SK-N-SH treated with all-trans-retinoic acid at 6 μM for 48 hours (cell line): ENCODE results near the gene MPPED1.

ENCODE experiments used
- ATAC-seq: fragments of 200-7000 bp; cut with Tn5 transposase; 3 replicates; pipeline ENCODE4 v1.9.1; 2020; ENCODE audit warnings: mild to moderate bottlenecking, moderate library complexity
- ARNTL ChIP-seq: fragments of 450-650 bp; formaldehyde crosslinking; IDR thresholded peaks from 2 replicates; pipeline ENCODE4 v1.5.0; 2020; ENCODE audit warnings: low read depth, mild to moderate bottlenecking, moderate library complexity, borderline replicate concordance
- BACH2 ChIP-seq: fragments of 250-450 bp; sonication (Bioruptor Pico); IDR thresholded peaks from 2 replicates; pipeline ENCODE4 v1.9.0; 2021; ENCODE audit warnings: mild to moderate bottlenecking, borderline replicate concordance
- CSDC2 ChIP-seq: fragments of 250-450 bp; sonication (Bioruptor Pico); IDR thresholded peaks from 2 replicates; pipeline ENCODE4 v1.5.0; 2020; ENCODE audit warnings: mild to moderate bottlenecking, moderate library complexity
- ESRRG ChIP-seq: fragments of 250-450 bp; sonication (Bioruptor Pico); IDR thresholded peaks from 2 replicates; pipeline ENCODE4 v1.6.1; 2021; ENCODE audit warnings: mild to moderate bottlenecking
- OSR1 ChIP-seq: fragments of 250-450 bp; sonication (Bioruptor Pico); IDR thresholded peaks from 2 replicates; pipeline ENCODE4 v1.8.0; 2022; ENCODE audit warnings: moderate library complexity, mild to moderate bottlenecking, inconsistent platforms
- PATZ1 ChIP-seq: fragments of 250-450 bp; sonication (Bioruptor Pico); IDR thresholded peaks from 2 replicates; pipeline ENCODE4 v1.8.0; 2020; ENCODE audit warnings: mild to moderate bottlenecking, moderate library complexity, borderline replicate concordance
- PPARA ChIP-seq: fragments of 250-450 bp; sonication (Bioruptor Pico); IDR thresholded peaks from 2 replicates; pipeline ENCODE4 v1.5.0; 2020; ENCODE audit warnings: mild to moderate bottlenecking, borderline replicate concordance
- SNAI2 ChIP-seq: fragments of 250-450 bp; sonication (Bioruptor Pico); IDR thresholded peaks from 2 replicates; pipeline ENCODE4 v1.5.0; 2020; ENCODE audit warnings: mild to moderate bottlenecking, moderate library complexity
- TOX ChIP-seq: fragments of 250-450 bp; sonication (Bioruptor Pico); IDR thresholded peaks from 2 replicates; pipeline ENCODE4 v1.8.0; 2021; ENCODE audit warnings: mild to moderate bottlenecking, moderate library complexity, borderline replicate concordance
- TSHZ2 ChIP-seq: fragments of 250-450 bp; sonication (Bioruptor Pico); IDR thresholded peaks from 2 replicates; pipeline ENCODE4 v1.5.0; 2020; ENCODE audit warnings: mild to moderate bottlenecking, moderate library complexity
- ZFP3 ChIP-seq: fragments of 250-450 bp; sonication (Bioruptor Pico); IDR thresholded peaks from 2 replicates; pipeline ENCODE4 v1.5.0; 2020; ENCODE audit warnings: mild to moderate bottlenecking, moderate library complexity
- ZNF565 ChIP-seq: fragments of 450-650 bp; formaldehyde crosslinking; conservative IDR thresholded peaks from 2 replicates; pipeline ENCODE4 v1.5.0; 2020; ENCODE audit warnings: low read depth, mild to moderate bottlenecking, moderate library complexity
- ZNF70 ChIP-seq: fragments of 450-650 bp; formaldehyde crosslinking; IDR thresholded peaks from 2 replicates; pipeline ENCODE4 v1.5.0; 2020; ENCODE audit warnings: mild to moderate bottlenecking, moderate library complexity
- ZNF8 ChIP-seq: fragments of 450-650 bp; formaldehyde crosslinking; IDR thresholded peaks from 2 replicates; pipeline ENCODE4 v1.5.0; 2020; ENCODE audit warnings: mild to moderate bottlenecking, moderate library complexity
- TF ChIP-seq, protein P1 (sequence below): fragments of 250-450 bp; sonication (Bioruptor Pico); IDR thresholded peaks from 2 replicates; pipeline ENCODE4 v1.5.1; 2021; ENCODE audit warnings: mild to moderate bottlenecking, moderate library complexity
- TF ChIP-seq, protein P2 (sequence below): fragments of 250-450 bp; sonication (Bioruptor Pico); IDR thresholded peaks from 2 replicates; pipeline ENCODE4 v1.5.1; 2020; ENCODE audit warnings: low read depth, mild to moderate bottlenecking, moderate library complexity

Gene MPPED1

GRCh38 chr22:43554694-43555365 lies 143.0 kb downstream of the MPPED1 start (continued):
- TF ChIP-seq, protein P1, sequence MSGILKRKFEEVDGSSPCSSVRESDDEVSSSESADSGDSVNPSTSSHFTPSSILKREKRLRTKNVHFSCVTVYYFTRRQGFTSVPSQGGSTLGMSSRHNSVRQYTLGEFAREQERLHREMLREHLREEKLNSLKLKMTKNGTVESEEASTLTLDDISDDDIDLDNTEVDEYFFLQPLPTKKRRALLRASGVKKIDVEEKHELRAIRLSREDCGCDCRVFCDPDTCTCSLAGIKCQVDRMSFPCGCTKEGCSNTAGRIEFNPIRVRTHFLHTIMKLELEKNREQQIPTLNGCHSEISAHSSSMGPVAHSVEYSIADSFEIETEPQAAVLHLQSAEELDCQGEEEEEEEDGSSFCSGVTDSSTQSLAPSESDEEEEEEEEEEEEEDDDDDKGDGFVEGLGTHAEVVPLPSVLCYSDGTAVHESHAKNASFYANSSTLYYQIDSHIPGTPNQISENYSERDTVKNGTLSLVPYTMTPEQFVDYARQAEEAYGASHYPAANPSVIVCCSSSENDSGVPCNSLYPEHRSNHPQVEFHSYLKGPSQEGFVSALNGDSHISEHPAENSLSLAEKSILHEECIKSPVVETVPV (CRISPR knock-in tag), result no peak
- TF ChIP-seq, protein P2, sequence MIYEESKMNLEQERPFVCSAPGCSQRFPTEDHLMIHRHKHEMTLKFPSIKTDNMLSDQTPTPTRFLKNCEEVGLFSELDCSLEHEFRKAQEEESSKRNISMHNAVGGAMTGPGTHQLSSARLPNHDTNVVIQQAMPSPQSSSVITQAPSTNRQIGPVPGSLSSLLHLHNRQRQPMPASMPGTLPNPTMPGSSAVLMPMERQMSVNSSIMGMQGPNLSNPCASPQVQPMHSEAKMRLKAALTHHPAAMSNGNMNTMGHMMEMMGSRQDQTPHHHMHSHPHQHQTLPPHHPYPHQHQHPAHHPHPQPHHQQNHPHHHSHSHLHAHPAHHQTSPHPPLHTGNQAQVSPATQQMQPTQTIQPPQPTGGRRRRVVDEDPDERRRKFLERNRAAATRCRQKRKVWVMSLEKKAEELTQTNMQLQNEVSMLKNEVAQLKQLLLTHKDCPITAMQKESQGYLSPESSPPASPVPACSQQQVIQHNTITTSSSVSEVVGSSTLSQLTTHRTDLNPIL, result no peak
- TF ChIP-seq OSR1 (CRISPR knock-in tag) (no peak), ZNF565 (CRISPR knock-in tag) (no peak), TOX (CRISPR knock-in tag) (no peak), BACH2 (CRISPR knock-in tag) (no peak), ZNF8 (CRISPR knock-in tag) (no peak), PATZ1 (CRISPR knock-in tag) (no peak)
- TF ChIP-seq, all 23 proteins: peak for 0

DNA sequence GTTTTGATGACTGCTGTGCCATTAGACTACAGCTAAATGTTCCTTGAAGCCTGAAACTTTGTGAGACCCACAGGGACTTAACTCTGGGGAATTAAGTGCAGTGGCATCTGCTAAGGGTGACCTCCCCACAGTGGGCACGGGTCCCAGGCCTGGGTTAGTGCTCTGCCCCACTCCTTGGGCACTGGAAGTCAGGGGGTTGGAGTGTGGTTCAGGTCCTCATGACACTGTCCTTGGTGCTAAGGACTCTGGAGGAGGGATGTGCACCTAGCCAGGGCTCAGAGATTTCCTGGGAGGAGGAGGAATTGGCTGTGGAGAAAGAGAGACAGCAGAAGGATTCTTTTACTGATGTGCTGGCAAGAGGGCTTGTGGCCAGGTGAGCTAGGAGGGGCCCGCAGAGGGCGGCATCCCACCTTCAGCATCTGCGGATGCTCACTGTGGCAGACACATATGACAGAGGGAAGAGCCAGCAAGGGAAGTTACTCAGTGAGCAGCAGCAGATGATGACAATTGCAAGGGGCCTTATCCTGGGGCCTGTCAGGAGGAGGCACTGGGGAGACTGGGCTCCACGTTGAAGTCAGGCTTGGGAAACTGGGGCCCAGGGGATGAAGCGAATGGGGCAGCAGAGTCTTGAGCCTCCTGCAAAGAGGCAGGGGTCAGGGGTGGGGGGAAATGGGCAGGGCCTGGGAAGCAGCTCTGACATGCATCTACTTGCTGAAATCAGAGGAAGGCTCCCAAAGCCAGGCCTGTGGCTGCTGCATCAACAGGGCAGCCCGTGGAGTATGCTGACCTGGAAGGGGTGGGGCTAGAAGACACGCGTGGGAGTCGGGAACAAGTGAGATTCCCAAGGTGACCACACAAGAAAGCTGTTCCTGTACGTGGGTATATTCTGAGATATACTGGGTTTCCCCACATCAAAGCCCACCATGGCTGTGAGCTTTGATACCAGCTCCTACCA lies 144.0 kb downstream of the MPPED1 start:
- ATAC-seq, result no peak
- TF ChIP-seq TOX (CRISPR knock-in tag) (no peak), PATZ1 (CRISPR knock-in tag) (no peak), ZFP3 (CRISPR knock-in tag) (no peak), OSR1 (CRISPR knock-in tag) (no peak), PPARA (CRISPR knock-in tag) (no peak), ZNF8 (CRISPR knock-in tag) (no peak), ZNF70 (no peak), ARNTL (no peak), ESRRG (CRISPR knock-in tag) (no peak), TSHZ2 (CRISPR knock-in tag) (no peak), SNAI2 (CRISPR knock-in tag) (no peak), ZNF565 (CRISPR knock-in tag) (no peak), CSDC2 (CRISPR knock-in tag) (no peak)
- TF ChIP-seq, protein P2, result no peak
